Measurements from ENCODE around the gene CRYZL1. TPM values are rescaled to one million over a fixed set of nuclear protein-coding genes. Genes with fewer than 3 reads are reported as not detected.
"Not testable (repeated sequence)": the region's sequence is repeated elsewhere in the genome, so short reads cannot be mapped to it uniquely, and the experiment has no call there.

The CRYZL1 gene
- total and polyA plus RNA-seq, 10 donors, result 21.7 to 54.9 (median 33.6) TPM

GRCh38 chr21:33634254-33634653 lies 7.3 kb downstream of the CRYZL1 start:
- no peak for TF ChIP-seq POLR2AphosphoS5 (IDR thresholded peaks at IDR 0.05)
- no peak overlapping the region for H3K27ac ChIP-seq
- peaks cover 0 to 27% (median 6%) of the 10 kb centered on the region in 6 donors for H3K4me1 ChIP-seq
- H3K27me3 ChIP-seq (replicated peaks in 1 of 7), result no peaks in the 10 kb centered on the region
- DNase-seq, result no peak
- 93 to 98% (median 97%) methylated on average over 2 of the region's 2 CpGs for WGBS, 5 donors
- H3K4me3 ChIP-seq, result no peak overlapping the region
- peaks cover 0 to 43% (median 21%) of the 10 kb centered on the region in 6 donors for H3K36me3 ChIP-seq
- no peaks in the 10 kb centered on the region for H3K9me3 ChIP-seq
- intact Hi-C loops (cut with DNase I; ENCODE audit: low total_unique reads), result no loop called here

- peaks cover 0 to 92% (median 39%) of the 10 kb centered on the region in 6 donors for H3K36me3 ChIP-seq
- DNase-seq; H3K27me3 ChIP-seq (replicated peaks in 1 of 7); H3K9me3 ChIP-seq; intact Hi-C loops (cut with DNase I; ENCODE audit: low total_unique reads); H3K4me3 ChIP-seq; H3K27ac ChIP-seq; H3K4me1 ChIP-seq: not testable (repeated sequence)
- WGBS, 5 donors, result 93 to 99% (median 96%) methylated on average over 7 of the region's 7 CpGs
Observed at GRCh38 chr21:33626151-33626550, 15.4 kb downstream of the CRYZL1 start.

- H3K4me3 ChIP-seq, result no peak overlapping the region
- no peaks in the 10 kb centered on the region for H3K27me3 ChIP-seq (replicated peaks in 1 of 7)
- no peak overlapping the region for H3K27ac ChIP-seq
- intact Hi-C loops (cut with DNase I; ENCODE audit: low total_unique reads), result no loop called here
- peaks cover 0 to 88% (median 36%) of the 10 kb centered on the region in 6 donors for H3K36me3 ChIP-seq
- peaks cover 0 to 3% (median 0%) of the 10 kb centered on the region in 6 donors for H3K4me1 ChIP-seq
- DNase-seq, result no peak
- H3K9me3 ChIP-seq, result no peaks in the 10 kb centered on the region
- TF ChIP-seq POLR2AphosphoS5 (IDR thresholded peaks at IDR 0.05), result no peak
- TF ChIP-seq CTCF (IDR thresholded peaks at IDR 0.05 in 8 of 11, conservative IDR thresholded peaks at IDR 0.05 in 3 of 11), result no peak
- no peak for TF ChIP-seq POLR2A (IDR thresholded peaks at IDR 0.05)
Observed at GRCh38 chr21:33622253-33622652, 19.3 kb downstream of the CRYZL1 start.

GRCh38 chr21:33619726-33620125 lies 21.8 kb downstream of the CRYZL1 start:
- Histone ChIP-seq H3K36me3 (peaks cover 0 to 94% (median 39%) of the 10 kb centered on the region in 6 donors), H3K27me3 (replicated peaks in 1 of 7) (no peaks in the 10 kb centered on the region), H3K4me1 (peaks cover 0 to 3% (median 0%) of the 10 kb centered on the region in 6 donors), H3K4me3 (no peak overlapping the region), H3K27ac (no peak overlapping the region), H3K9me3 (no peaks in the 10 kb centered on the region)
- DNase-seq, result no peak
- 57 to 89% (median 77%) methylated on average over 4 of the region's 4 CpGs for WGBS, 5 donors
- intact Hi-C loops (cut with DNase I; ENCODE audit: low total_unique reads), result no loop called here
- TF ChIP-seq CTCF (IDR thresholded peaks at IDR 0.05 in 8 of 11, conservative IDR thresholded peaks at IDR 0.05 in 3 of 11), result no peak
- no peak for TF ChIP-seq POLR2A (IDR thresholded peaks at IDR 0.05)
- no peak for TF ChIP-seq POLR2AphosphoS5 (IDR thresholded peaks at IDR 0.05)

- H3K4me3 ChIP-seq, result no peak overlapping the region
- intact Hi-C loops (cut with DNase I; ENCODE audit: low total_unique reads), result no loop called here
- no peaks in the 10 kb centered on the region for H3K27me3 ChIP-seq (replicated peaks in 1 of 7)
- peaks cover 0 to 94% (median 38%) of the 10 kb centered on the region in 6 donors for H3K36me3 ChIP-seq
- DNase-seq, result no peak
- H3K9me3 ChIP-seq, result no peaks in the 10 kb centered on the region
- WGBS, 5 donors, result 92 to 98% (median 94%) methylated on average over 2 of the region's 2 CpGs
- peaks cover 0 to 3% (median 0%) of the 10 kb centered on the region in 6 donors for H3K4me1 ChIP-seq
- no peak overlapping the region for H3K27ac ChIP-seq
- TF ChIP-seq POLR2A (IDR thresholded peaks at IDR 0.05) (no peak), POLR2AphosphoS5 (IDR thresholded peaks at IDR 0.05) (no peak), CTCF (IDR thresholded peaks at IDR 0.05 in 8 of 11, conservative IDR thresholded peaks at IDR 0.05 in 3 of 11) (no peak)
Observed at GRCh38 chr21:33618407-33618806, 23.1 kb downstream of the CRYZL1 start.

GRCh38 chr21:33617565-33617964 lies 24.0 kb downstream of the CRYZL1 start:
- WGBS, 5 donors, result 80 to 92% (median 84%) methylated on average over 11 of the region's 11 CpGs
- H3K4me3 ChIP-seq; DNase-seq; H3K4me1 ChIP-seq; H3K27me3 ChIP-seq (replicated peaks in 1 of 7); H3K9me3 ChIP-seq; intact Hi-C loops (cut with DNase I; ENCODE audit: low total_unique reads); H3K27ac ChIP-seq: not testable (repeated sequence)
- H3K36me3 ChIP-seq, result peaks cover 0 to 94% (median 38%) of the 10 kb centered on the region in 6 donors

All from spleen (tissue), 11 donors.